Breast epithelium (tissue), 4 donors: ENCODE measurements around the gene TRAF3. TPM values are rescaled to one million over a fixed set of nuclear protein-coding genes. Genes with fewer than 3 reads are reported as not detected.

Experiments
- DNase-seq, 2 donors: peaks; one replicate each; pipeline ENCODE4 v3.0.0-alpha.2; 2019; ENCODE audit warnings: low spot score in 2 of 2
- H3K27ac ChIP-seq, 2 donors: fragments of 200-600 bp; sonication (generic) in 1 of 2; one replicate each; pipeline ENCODE4 v1.5.1; 2016 to 2019; ENCODE audit warnings: mild to moderate bottlenecking in 1 of 2
- H3K27me3 ChIP-seq, 2 donors: fragments of 200-600 bp; sonication (generic) in 1 of 2; one replicate each; pipeline versions ENCODE4 v1.5.1 to v1.6.0; 2017 to 2019; ENCODE audit warnings: control low read depth in 1 of 2, mild to moderate bottlenecking in 1 of 2
- H3K36me3 ChIP-seq: fragments of 200-600 bp; one replicate; pipeline ENCODE4 v1.5.1; 2019
- H3K4me1 ChIP-seq, 2 donors: fragments of 200-600 bp; sonication (generic); one replicate each; pipeline ENCODE4 v1.5.1; 2016 to 2019; ENCODE audit warnings: control low read depth in 1 of 2
- H3K4me3 ChIP-seq, 3 donors: fragments of 200-600 bp; sonication (generic); 1 replicate in 2 of 3; 2 replicates in 1 of 3; pipeline ENCODE4 v1.5.1; 2016 to 2019; ENCODE audit warnings: mild to moderate bottlenecking in 3 of 3, moderate library complexity in 2 of 3
- H3K9me3 ChIP-seq, 2 donors: fragments of 200-600 bp; sonication (generic) in 1 of 2; one replicate each; pipeline ENCODE4 v1.5.1; 2016 to 2019; ENCODE audit warnings: control low read depth in 1 of 2
- POLR2A ChIP-seq: fragments of 450-650 bp; IDR thresholded peaks from one replicate; pipeline ENCODE4 v1.6.1; 2016; ENCODE audit warnings: antibody characterized with exemption, mild to moderate bottlenecking, moderate library complexity
- POLR2AphosphoS5 ChIP-seq, 3 donors: sonication (generic); formaldehyde crosslinking; IDR thresholded peaks; one replicate each; pipeline ENCODE4 v1.6.1; 2017; ENCODE audit warnings: antibody characterized with exemption in 3 of 3
- intact Hi-C: fragments of 100-400 bp; cut with DNase I; formaldehyde crosslinking; loops from one replicate; pipeline ENCODE4 v1.15.1; 2023; ENCODE audit warnings: low total_unique reads
- total RNA-seq, 3 donors: library from RNA; depleted of rRNA; stranded (reverse); fragments of >200 nt; gene quantifications; one replicate each; pipeline ENCODE4 v1.1.0, GENCODE V29; 2016
- TF ChIP-seq, protein P1 (sequence below), 3 donors: fragments of 450-650 bp; IDR thresholded peaks; one replicate each; pipeline ENCODE4 v1.5.1; 2016 to 2017; ENCODE audit warnings: antibody characterized with exemption in 3 of 3, mild to moderate bottlenecking in 3 of 3, moderate library complexity in 3 of 3

Gene TRAF3
- total RNA-seq, 3 donors from 2014 or later: 13.1 to 15.7 (median 14.6) TPM

DNA sequence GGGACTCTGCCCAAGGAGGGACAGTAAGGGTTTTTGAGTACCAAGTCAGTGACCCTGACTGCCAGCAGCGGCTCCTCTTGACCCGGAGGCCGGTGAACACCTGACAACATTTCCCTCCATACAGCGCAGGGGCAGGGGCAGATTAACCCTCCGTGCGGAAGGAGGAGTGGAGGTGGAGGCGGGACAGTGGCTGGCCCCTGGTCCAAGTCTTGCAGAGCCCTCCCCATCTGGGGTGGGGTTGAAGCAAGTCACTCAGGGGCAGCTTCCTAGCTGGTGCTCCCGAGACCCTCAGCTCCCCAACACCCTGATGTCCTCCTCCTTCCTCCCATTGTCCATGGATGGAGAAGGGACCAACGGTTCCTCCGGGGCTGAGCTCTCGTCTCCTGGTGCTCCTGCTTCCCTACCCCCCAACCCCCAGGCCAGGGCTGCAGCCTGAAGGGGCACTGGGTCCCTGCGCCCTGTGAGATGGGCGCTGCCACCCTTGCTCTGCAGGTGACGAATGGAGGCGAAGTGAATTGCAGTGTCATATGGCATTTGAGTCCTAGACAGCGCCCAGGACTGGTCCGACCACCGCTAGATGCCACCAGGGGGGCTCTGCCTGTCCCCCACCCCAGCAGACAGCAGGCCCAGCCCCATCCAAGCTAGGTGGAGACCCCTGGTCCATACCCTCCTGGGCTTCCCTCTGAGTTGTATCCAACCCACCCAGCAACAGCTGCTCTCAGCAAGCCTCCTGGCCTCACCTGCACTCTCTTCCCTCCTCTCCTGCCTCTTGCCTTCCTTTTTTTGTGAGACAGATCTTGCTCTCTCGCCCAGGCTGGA lies 138.3 kb downstream of the TRAF3 start:
- H3K9me3 ChIP-seq: no peaks in the 10 kb centered on the region
- no peaks in the 10 kb centered on the region for H3K27me3 ChIP-seq
- TF ChIP-seq POLR2A: no peak
- no peak for TF ChIP-seq POLR2AphosphoS5 (IDR thresholded peaks at IDR 0.05)
- TF ChIP-seq, protein P1, sequence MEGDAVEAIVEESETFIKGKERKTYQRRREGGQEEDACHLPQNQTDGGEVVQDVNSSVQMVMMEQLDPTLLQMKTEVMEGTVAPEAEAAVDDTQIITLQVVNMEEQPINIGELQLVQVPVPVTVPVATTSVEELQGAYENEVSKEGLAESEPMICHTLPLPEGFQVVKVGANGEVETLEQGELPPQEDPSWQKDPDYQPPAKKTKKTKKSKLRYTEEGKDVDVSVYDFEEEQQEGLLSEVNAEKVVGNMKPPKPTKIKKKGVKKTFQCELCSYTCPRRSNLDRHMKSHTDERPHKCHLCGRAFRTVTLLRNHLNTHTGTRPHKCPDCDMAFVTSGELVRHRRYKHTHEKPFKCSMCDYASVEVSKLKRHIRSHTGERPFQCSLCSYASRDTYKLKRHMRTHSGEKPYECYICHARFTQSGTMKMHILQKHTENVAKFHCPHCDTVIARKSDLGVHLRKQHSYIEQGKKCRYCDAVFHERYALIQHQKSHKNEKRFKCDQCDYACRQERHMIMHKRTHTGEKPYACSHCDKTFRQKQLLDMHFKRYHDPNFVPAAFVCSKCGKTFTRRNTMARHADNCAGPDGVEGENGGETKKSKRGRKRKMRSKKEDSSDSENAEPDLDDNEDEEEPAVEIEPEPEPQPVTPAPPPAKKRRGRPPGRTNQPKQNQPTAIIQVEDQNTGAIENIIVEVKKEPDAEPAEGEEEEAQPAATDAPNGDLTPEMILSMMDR (IDR thresholded peaks at IDR 0.05): no peak
- H3K4me3 ChIP-seq: no peak overlapping the region
- H3K4me1 ChIP-seq: no peaks in the 10 kb centered on the region
- DNase-seq: no peak
- intact Hi-C loops: no loop called here
- H3K27ac ChIP-seq: no peak overlapping the region
- H3K36me3 ChIP-seq: no peaks in the 10 kb centered on the region

DNA sequence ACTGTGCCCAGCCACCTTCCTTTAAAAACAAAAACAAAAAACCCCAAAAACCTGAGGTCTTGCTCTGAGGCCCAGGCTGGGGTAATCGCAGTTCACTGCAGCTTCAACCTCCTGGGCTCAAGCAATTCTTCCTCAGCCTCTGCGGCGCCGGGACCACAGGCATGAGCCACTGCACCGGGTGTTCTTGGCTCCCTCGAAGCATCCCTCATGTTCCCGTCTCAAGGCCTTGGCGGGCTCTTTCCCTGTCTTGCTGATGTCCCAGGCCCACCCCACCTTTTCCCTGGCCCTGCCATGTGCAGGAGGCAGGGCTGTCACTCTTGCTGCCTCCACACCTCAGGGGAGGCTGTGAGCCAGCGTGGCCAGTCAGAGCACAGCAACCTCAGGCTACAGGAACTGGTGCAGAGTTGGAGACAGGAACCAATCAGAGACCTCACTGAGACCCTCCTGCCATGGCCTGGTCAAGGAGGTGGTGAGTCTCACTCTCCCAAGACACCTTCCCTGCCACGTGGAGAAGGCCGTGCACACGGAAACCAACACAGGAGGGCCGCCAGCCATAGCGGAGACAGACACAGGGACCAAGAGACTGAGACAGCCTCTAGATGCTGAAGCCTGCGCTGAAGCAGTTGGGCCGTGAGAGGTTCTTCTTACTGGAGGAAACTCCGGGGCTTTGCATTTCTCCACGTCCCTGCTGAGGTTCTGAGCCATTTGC lies 139.3 kb downstream of the TRAF3 start:
- no peak for DNase-seq
- Histone ChIP-seq H3K9me3 (no peaks in the 10 kb centered on the region), H3K4me1 (no peaks in the 10 kb centered on the region), H3K4me3 (no peak overlapping the region), H3K27ac (no peak overlapping the region), H3K36me3 (no peaks in the 10 kb centered on the region), H3K27me3 (no peaks in the 10 kb centered on the region)
- intact Hi-C loops: no loop called here
- TF ChIP-seq POLR2AphosphoS5 (IDR thresholded peaks at IDR 0.05) (no peak), POLR2A (no peak)
- TF ChIP-seq, protein P1 (IDR thresholded peaks at IDR 0.05): no peak

DNA sequence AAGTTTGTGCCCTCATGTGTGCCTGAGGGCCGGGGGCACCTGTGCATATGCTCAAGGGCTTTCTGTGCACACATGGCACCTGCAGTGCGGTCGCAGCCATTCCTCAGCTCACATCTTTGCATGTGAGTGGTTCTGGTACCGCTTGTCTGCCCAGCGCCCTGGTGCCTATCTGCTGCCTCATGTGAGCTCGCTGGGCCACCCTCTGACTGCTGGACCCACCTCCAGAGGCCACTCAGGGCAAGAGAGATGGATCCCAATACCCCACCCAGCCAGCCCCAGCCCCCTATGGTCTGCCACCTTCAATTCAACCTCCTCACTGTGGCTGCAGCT lies 139.8 kb downstream of the TRAF3 start:
- no peak overlapping the region for H3K27ac ChIP-seq
- DNase-seq: no peak

DNA sequence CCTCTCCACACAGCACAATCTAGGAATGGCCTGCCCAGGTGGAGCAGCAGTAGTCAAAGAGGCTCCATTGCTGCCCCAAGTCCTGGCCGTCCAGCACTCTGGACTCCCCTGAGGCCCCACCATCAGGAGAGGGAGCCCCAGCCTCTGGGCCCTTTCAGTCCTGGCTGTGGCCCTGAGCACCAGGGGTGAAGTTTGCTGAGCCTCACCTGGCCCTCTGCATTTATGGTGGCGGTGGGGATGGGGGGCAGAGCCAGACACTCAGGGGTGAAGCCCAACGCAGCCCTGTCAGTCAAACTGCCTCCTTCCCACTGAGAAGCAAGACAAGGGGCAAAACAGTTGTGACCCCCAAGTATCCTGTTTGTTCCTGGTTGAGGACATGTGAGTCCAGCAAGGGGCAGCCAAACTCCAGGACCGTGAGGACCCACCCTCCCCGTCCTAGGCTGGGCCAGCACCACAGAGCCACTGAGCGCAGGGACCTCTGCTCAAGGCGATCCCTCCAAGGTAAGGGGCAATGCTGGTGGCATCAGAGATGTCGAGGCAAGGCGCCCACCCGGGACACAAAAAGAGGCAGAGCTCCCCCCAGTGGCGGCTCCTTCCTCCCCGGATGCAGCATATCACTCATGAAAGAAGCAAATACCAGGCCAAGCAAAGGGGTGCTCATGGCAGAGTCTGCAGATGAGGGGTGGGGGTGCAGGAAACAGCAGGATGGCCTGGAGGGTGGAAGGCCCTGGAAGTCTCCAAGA lies 140.4 kb downstream of the TRAF3 start:
- H3K36me3 ChIP-seq: no peaks in the 10 kb centered on the region
- peaks cover 0 to 3% of the 10 kb centered on the region in 2 donors for H3K27me3 ChIP-seq
- TF ChIP-seq, protein P1 (IDR thresholded peaks at IDR 0.05): peak in 2 of 3 donors; percentile 31 to 34
- no peak for TF ChIP-seq POLR2AphosphoS5 (IDR thresholded peaks at IDR 0.05)
- no peak for TF ChIP-seq POLR2A
- intact Hi-C loops: no loop called here
- DNase-seq: no peak
- H3K27ac ChIP-seq: no peak overlapping the region
- no peaks in the 10 kb centered on the region for H3K9me3 ChIP-seq
- no peak overlapping the region for H3K4me3 ChIP-seq
- peaks cover 0 to under 1% of the 10 kb centered on the region in 2 donors for H3K4me1 ChIP-seq

More for the DNA sequence above, 139.8 kb downstream of the TRAF3 start:
- intact Hi-C loops: no loop called here
- H3K36me3 ChIP-seq: no peaks in the 10 kb centered on the region
- TF ChIP-seq POLR2A: no peak
- TF ChIP-seq POLR2AphosphoS5 (IDR thresholded peaks at IDR 0.05): no peak
- TF ChIP-seq, protein P1 (IDR thresholded peaks at IDR 0.05): no peak
- H3K9me3 ChIP-seq: no peaks in the 10 kb centered on the region
- H3K4me1 ChIP-seq: no peaks in the 10 kb centered on the region
- H3K27me3 ChIP-seq: no peaks in the 10 kb centered on the region
- no peak overlapping the region for H3K4me3 ChIP-seq
